Brain microvascular endothelial cell (primary cell): ENCODE results near the gene RCC1.
"Not testable (repeated sequence)": the region's sequence is repeated elsewhere in the genome, so short reads cannot be mapped to it uniquely, and the experiment has no call there.

Source experiments
- DNase-seq: peaks from one replicate; pipeline ENCODE4 v3.0.0-alpha.2; 2020
- H3K27ac ChIP-seq: fragments of 250-450 bp; sonication (Bioruptor Pico); 2 replicates; pipeline ENCODE4 v1.5.1; 2020; ENCODE audit warnings: mild to moderate bottlenecking, moderate library complexity
- H3K27me3 ChIP-seq: fragments of 250-450 bp; sonication (Bioruptor Pico); replicated peaks from 2 replicates; pipeline ENCODE4 v1.5.1; 2020; ENCODE audit warnings: mild to moderate bottlenecking
- H3K36me3 ChIP-seq: fragments of 250-450 bp; sonication (Bioruptor Pico); replicated peaks from 2 replicates; pipeline ENCODE4 v1.5.1; 2020; ENCODE audit warnings: mild to moderate bottlenecking
- H3K4me3 ChIP-seq: 2 replicates; pipeline ENCODE4 v1.5.1; 2011; ENCODE audit warnings: low read depth, mild to moderate bottlenecking, control low read depth, low read length, moderate library complexity
- CTCF ChIP-seq: IDR thresholded peaks from 2 replicates; pipeline ENCODE4 v1.5.1; 2011; ENCODE audit warnings: low read depth, mild to moderate bottlenecking, moderate library complexity, low read length, control low read depth, inconsistent platforms; ENCODE audit errors: missing control alignments
- in situ Hi-C: cut with HindIII; loops from 2 replicates; pipeline ENCODE4 v1.10.0; 2017; ENCODE audit warnings: low sequenced_read_pairs, low pct_ligation_motif_present

RCC1 gene

GRCh38 chr1:28509705-28510272 lies 3.9 kb downstream of the RCC1 start:
- no peak for TF ChIP-seq CTCF
- in situ Hi-C loops, result no loop called here
- no peak for DNase-seq

GRCh38 chr1:28510273-28510969 lies 4.6 kb downstream of the RCC1 start:
- H3K36me3 ChIP-seq, result peaks cover 72% of the 10 kb centered on the region
- TF ChIP-seq CTCF, result no peak
- H3K4me3 ChIP-seq, result peak overlapping the region; percentile 96

More at GRCh38 chr1:28509705-28510272, 3.9 kb downstream of the RCC1 start:
- H3K27me3 ChIP-seq, result no peaks in the 10 kb centered on the region
- peak overlapping the region; percentile 88 for H3K27ac ChIP-seq
- peak overlapping the region; percentile 96 for H3K4me3 ChIP-seq
- H3K36me3 ChIP-seq, result peaks cover 72% of the 10 kb centered on the region

DNA sequence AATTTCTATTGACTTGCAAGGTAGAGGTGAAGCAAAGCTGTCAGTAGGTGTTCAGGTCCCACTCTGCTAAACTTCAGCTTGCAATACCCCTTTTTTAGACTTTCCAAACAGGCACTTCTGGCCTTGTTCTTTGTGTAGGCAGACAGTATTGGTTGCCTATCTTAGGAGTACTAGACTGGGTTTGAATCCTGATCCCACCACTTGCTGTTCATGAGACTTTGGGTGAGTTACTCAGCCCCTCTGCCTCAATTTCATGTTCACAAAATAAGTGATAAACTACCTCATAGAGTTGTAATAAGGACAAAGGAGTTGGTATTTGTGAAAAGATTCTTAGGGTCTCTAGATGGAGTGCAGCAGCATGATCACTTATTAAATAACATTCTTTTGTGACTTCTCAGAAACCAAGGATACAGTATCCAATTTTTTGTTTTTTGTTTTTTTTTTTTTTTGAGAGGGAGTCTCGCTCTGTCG lies 5.2 kb downstream of the RCC1 start:
- H3K27me3 ChIP-seq, result no peaks in the 10 kb centered on the region
- H3K36me3 ChIP-seq, result peaks cover 72% of the 10 kb centered on the region
- DNase-seq, result no peak
- no peak for TF ChIP-seq CTCF
- H3K4me3 ChIP-seq, result no peak overlapping the region
- peak overlapping the region; percentile 88 for H3K27ac ChIP-seq
- in situ Hi-C loops, result no loop called here

More at GRCh38 chr1:28510273-28510969, 4.6 kb downstream of the RCC1 start:
- Histone ChIP-seq H3K27me3 (no peaks in the 10 kb centered on the region), H3K27ac (peak overlapping the region; percentile 88)
- in situ Hi-C loops, result no loop called here
- DNase-seq, result no peak

DNA sequence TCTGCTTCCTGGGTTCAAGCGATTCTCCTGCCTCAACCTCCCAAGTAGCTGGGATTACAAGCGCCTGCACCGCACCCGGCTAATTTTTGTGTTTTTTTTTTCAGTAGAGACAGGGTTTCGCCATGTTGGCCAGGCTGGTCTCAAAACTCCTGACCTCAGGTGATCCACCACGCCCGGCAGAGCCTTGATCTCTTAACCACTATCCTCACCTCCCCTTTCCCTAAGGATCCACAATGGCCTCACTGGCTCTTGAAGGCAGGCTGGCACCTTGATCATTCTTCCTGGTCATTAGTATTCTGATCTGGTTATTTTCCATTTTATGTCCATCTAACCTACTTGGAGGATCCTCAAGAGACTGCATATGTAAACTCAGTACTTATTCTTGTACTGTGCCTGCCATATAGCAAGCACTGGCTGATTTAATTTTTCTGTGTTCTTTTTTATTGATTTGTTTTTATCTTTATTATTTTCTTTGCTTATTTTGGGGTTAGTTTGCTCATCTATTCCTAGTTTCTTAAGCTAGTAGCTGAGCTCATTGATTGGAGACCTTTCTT lies 6.3 kb downstream of the RCC1 start:
- no peaks in the 10 kb centered on the region for H3K27me3 ChIP-seq
- in situ Hi-C loops, result no loop called here
- DNase-seq, result no peak
- H3K36me3 ChIP-seq, result peaks cover 61% of the 10 kb centered on the region
- TF ChIP-seq CTCF, result no peak
- H3K4me3 ChIP-seq, result no peak overlapping the region
- H3K27ac ChIP-seq, result no peak overlapping the region

- DNase-seq, result not testable (repeated sequence)
Observed at GRCh38 chr1:28514445-28514933, 8.6 kb downstream of the RCC1 start.

DNA sequence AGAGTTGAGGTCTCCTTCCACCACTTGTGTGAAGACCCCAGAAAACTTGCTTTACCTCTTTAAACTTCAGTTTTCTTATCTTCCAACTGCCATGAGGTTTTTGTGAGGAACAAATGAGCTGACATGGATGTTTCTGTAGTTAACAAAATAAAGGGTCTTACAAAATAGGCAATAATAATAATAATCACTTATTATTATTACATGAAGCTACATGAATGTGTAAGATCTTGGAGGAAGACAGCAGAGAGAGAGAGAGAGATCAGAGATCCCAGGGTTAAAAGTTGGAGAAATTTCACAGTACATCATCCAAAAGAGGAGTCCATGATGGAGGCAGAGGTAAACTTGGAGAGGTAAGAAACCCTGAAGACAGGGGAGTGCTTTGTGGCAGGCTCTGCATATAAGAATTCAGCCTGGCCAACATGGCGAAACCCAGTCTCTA lies 10.7 kb downstream of the RCC1 start:
- no peak overlapping the region for H3K4me3 ChIP-seq
- TF ChIP-seq CTCF, result no peak
- H3K27ac ChIP-seq, result no peak overlapping the region
- H3K36me3 ChIP-seq, result peaks cover 17% of the 10 kb centered on the region
- in situ Hi-C loops, result no loop called here
- no peak for DNase-seq
- H3K27me3 ChIP-seq, result no peaks in the 10 kb centered on the region

More at GRCh38 chr1:28514445-28514933, 8.6 kb downstream of the RCC1 start:
- in situ Hi-C loops, H3K27me3 ChIP-seq, H3K4me3 ChIP-seq, H3K27ac ChIP-seq: not testable (repeated sequence)
- peaks cover 38% of the 10 kb centered on the region for H3K36me3 ChIP-seq
